ENCODE results near the gene ORMDL3. TPM values are rescaled to one million over a fixed set of nuclear protein-coding genes. Genes with fewer than 3 reads are reported as not detected.
"Not testable (repeated sequence)": the region's sequence is repeated elsewhere in the genome, so short reads cannot be mapped to it uniquely, and the experiment has no call there.

Gene ORMDL3
- total RNA-seq, 1 donor from 2014 or later: 65.8 TPM

DNA sequence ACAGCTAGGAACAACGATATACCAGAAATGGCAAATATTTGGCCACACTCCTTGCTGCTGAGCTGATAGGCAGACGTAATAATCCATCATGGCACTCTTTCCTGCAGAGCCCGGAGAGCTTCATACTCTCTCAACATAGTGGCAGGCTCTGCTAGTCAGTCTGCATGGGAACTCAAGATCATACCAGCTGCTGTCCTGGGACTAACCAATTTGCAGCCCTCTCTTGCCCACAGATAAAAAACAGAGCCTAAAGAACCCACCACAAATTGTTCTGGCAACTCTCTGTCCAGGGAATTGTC, 22.5 kb downstream of the ORMDL3 start:
- Mint-ChIP-seq H3K27ac (peak overlapping the region; percentile 79), H3K27me3 (no peaks in the 10 kb centered on the region), H3K4me3 (no peak overlapping the region), H3K36me3 (ENCODE audit: low read depth) (peaks cover 59% of the 10 kb centered on the region), H3K4me1 (peaks cover 34% of the 10 kb centered on the region), H3K9me3 (no peaks in the 10 kb centered on the region)
- no peak for DNase-seq
- intact Hi-C loops (cut with micrococcal nuclease): no loop called here

DNA sequence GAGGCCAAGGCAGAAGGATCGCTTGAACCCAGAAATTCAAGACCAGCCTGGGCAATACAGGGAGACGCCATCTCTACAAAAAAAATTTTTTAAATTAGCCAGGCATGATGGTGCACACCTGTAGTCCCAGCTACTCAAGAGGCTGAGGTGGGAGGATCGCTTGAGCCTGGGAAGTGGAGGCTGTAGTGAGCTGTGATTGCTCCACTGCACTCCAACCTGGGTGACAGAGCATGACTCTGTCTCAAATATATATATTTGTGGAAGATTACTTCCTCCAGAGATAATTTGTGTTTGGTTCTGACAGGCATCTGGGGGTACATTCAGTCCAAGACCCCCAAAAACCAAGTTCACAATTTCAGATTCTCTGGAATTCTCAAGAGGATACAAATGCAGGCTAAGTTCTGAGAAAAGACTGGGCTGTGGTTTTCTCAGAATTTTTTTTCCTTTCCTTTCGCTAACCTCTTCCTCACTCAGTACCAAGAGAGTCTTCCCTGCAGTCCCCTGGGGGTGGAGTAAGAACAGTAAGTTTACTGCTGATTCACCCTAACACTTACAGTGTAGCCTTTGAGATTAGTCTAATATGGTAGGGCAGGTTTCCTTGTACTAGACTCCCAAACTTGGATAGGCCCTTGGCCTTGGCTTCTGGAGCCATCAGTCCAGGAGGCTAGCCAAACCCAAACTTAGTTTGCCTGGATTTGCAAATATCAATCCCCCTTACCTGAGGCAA, 24.1 kb downstream of the ORMDL3 start:
- no peaks in the 10 kb centered on the region for H3K9me3 Mint-ChIP-seq
- intact Hi-C loops (cut with micrococcal nuclease): loop anchor here (2.0 kb wide), 1 partner anchor 23 kb away; the partner anchor contains the start of genes LRRC3C and ORMDL3
- DNase-seq: peak; percentile 84
- peak overlapping the region; percentile 66 for H3K27ac Mint-ChIP-seq
- H3K4me1 Mint-ChIP-seq: peaks cover 34% of the 10 kb centered on the region
- peak overlapping the region; percentile 73 for H3K4me3 Mint-ChIP-seq
- peaks cover 54% of the 10 kb centered on the region for H3K36me3 Mint-ChIP-seq (ENCODE audit: low read depth)
- H3K27me3 Mint-ChIP-seq: no peaks in the 10 kb centered on the region

GRCh38 chr17:39902027-39902426, 25.4 kb downstream of the ORMDL3 start:
- H3K27ac Mint-ChIP-seq, H3K4me3 Mint-ChIP-seq, DNase-seq, H3K9me3 Mint-ChIP-seq, H3K27me3 Mint-ChIP-seq: not testable (repeated sequence)
- intact Hi-C loops (cut with micrococcal nuclease): loop anchor here (2.0 kb wide), 1 partner anchor 25 kb away; the partner anchor contains the start of genes LRRC3C and ORMDL3
- Mint-ChIP-seq H3K36me3 (ENCODE audit: low read depth) (peaks cover 47% of the 10 kb centered on the region), H3K4me1 (peaks cover 34% of the 10 kb centered on the region)

DNA sequence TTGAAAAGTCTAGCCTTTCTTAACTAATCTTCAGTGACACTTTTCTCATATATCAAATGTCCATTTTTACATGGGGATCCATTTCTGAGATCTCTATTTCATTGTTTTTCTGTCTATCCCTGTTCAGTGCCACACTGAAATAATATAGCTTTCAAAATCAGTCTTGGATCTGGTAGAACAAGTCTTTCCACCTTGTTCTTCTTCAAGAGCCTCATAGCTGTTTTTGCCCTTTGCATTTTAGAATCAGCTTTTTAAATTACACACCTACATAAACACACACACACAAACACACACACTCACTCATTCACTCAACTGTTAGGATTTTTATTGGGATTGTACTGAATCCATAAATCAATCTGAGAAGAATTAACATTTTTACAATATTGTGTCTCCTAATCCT, 28.2 kb downstream of the ORMDL3 start:
- H3K4me1 Mint-ChIP-seq: peaks cover 15% of the 10 kb centered on the region
- H3K4me3 Mint-ChIP-seq: no peak overlapping the region

GRCh38 chr17:39898088-39898487, 29.3 kb downstream of the ORMDL3 start:
- H3K4me3 Mint-ChIP-seq: no peak overlapping the region
- intact Hi-C loops (cut with micrococcal nuclease): no loop called here
- peaks cover 8% of the 10 kb centered on the region for H3K4me1 Mint-ChIP-seq
- H3K27me3 Mint-ChIP-seq: no peaks in the 10 kb centered on the region
- DNase-seq: no peak
- peaks cover 19% of the 10 kb centered on the region for H3K36me3 Mint-ChIP-seq (ENCODE audit: low read depth)
- H3K27ac Mint-ChIP-seq: no peak overlapping the region
- no peaks in the 10 kb centered on the region for H3K9me3 Mint-ChIP-seq

More for the DNA sequence above, 28.2 kb downstream of the ORMDL3 start:
- no peak for DNase-seq
- no peaks in the 10 kb centered on the region for H3K27me3 Mint-ChIP-seq
- no peaks in the 10 kb centered on the region for H3K9me3 Mint-ChIP-seq
- intact Hi-C loops (cut with micrococcal nuclease): no loop called here
- H3K27ac Mint-ChIP-seq: no peak overlapping the region
- H3K36me3 Mint-ChIP-seq (ENCODE audit: low read depth): peaks cover 24% of the 10 kb centered on the region

DNA sequence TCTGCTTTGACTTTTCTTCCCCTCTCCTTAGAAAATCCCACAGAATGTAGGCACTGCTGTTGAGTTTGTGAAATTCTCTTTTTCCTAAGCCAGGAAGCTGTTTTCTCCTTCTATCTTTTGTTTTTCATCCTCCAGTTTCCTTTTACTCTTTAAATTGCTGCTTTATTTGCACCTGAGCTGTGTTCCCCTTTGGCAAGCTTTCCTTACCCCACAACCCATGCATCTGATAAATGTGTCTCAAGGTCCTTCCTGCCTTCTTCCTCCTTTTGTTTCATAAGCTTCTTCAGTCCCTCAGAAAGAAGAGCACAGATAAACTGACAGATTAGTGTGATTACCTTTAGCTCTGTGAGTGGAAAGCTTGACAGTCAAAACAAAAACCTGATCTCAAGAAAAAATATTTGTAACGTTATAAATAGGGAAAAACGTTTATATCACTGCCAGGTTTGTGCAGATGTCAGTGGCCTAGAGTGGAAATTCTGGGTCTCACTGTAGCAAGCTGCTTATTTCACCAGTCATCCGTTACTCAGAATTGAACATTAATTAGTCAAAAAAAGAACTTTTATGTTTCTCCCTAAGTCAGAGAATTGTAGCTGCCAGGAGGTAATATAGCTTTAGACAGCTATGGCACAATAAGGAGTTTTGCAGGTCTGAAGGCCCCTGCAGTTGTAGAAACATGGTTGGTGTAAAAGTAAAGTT, 32.6 kb downstream of the ORMDL3 start:
- Mint-ChIP-seq H3K9me3 (no peaks in the 10 kb centered on the region), H3K27me3 (peaks cover 7% of the 10 kb centered on the region)

GRCh38 chr17:39889200-39889599, 38.2 kb downstream of the ORMDL3 start:
- DNase-seq: no peak
- H3K9me3 Mint-ChIP-seq: no peaks in the 10 kb centered on the region
- H3K27ac Mint-ChIP-seq: no peak overlapping the region
- no peak overlapping the region for H3K4me3 Mint-ChIP-seq
- no peaks in the 10 kb centered on the region for H3K4me1 Mint-ChIP-seq
- peaks cover 24% of the 10 kb centered on the region for H3K27me3 Mint-ChIP-seq
- H3K36me3 Mint-ChIP-seq (ENCODE audit: low read depth): no peaks in the 10 kb centered on the region
- intact Hi-C loops (cut with micrococcal nuclease): no loop called here

More for the DNA sequence above, 32.6 kb downstream of the ORMDL3 start:
- Mint-ChIP-seq H3K4me1 (peaks cover 5% of the 10 kb centered on the region), H3K4me3 (no peak overlapping the region), H3K27ac (peak overlapping the region; percentile 12), H3K36me3 (ENCODE audit: low read depth) (peaks cover 8% of the 10 kb centered on the region)
- intact Hi-C loops (cut with micrococcal nuclease): no loop called here
- DNase-seq: peak; percentile 44

- peaks cover 24% of the 10 kb centered on the region for H3K27me3 Mint-ChIP-seq
Observed at GRCh38 chr17:39887078-39887477, 40.3 kb downstream of the ORMDL3 start.

GRCh38 chr17:39886102-39886501, 41.3 kb downstream of the ORMDL3 start:
- DNase-seq; H3K4me3 Mint-ChIP-seq; intact Hi-C loops (cut with micrococcal nuclease); H3K27ac Mint-ChIP-seq; H3K36me3 Mint-ChIP-seq (ENCODE audit: low read depth); H3K4me1 Mint-ChIP-seq; H3K9me3 Mint-ChIP-seq: not testable (repeated sequence)
- H3K27me3 Mint-ChIP-seq: peaks cover 21% of the 10 kb centered on the region

More at GRCh38 chr17:39887078-39887477, 40.3 kb downstream of the ORMDL3 start:
- intact Hi-C loops (cut with micrococcal nuclease): no loop called here
- DNase-seq: no peak
- H3K27ac Mint-ChIP-seq: no peak overlapping the region
- H3K36me3 Mint-ChIP-seq (ENCODE audit: low read depth): no peaks in the 10 kb centered on the region
- no peaks in the 10 kb centered on the region for H3K4me1 Mint-ChIP-seq
- no peak overlapping the region for H3K4me3 Mint-ChIP-seq
- H3K9me3 Mint-ChIP-seq: no peaks in the 10 kb centered on the region

DNA sequence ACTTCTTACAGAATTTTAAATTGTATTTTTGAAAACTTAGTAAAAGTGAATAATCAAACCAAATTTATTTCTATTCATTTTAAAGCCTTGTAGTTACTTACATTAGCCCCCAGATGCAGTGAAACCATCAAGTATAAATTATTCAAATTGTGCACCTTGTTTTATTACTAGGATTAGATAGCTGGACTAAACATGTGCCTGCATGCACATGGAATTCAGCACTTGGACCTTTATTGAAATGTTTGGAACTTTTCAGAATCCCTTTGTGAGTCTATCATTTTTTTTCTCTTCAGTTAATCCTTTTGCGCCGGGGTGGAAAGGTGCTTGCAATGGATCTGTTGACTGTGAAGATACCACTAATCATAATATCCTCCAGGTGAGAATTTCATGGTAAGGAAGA, 54.6 kb downstream of the ORMDL3 start:
- no peak overlapping the region for H3K27ac Mint-ChIP-seq
- no peaks in the 10 kb centered on the region for H3K9me3 Mint-ChIP-seq
- DNase-seq: no peak
- H3K4me1 Mint-ChIP-seq: peaks cover 2% of the 10 kb centered on the region
- H3K27me3 Mint-ChIP-seq: peaks cover 20% of the 10 kb centered on the region
- intact Hi-C loops (cut with micrococcal nuclease): no loop called here
- H3K36me3 Mint-ChIP-seq (ENCODE audit: low read depth): no peaks in the 10 kb centered on the region
- no peak overlapping the region for H3K4me3 Mint-ChIP-seq

DNA sequence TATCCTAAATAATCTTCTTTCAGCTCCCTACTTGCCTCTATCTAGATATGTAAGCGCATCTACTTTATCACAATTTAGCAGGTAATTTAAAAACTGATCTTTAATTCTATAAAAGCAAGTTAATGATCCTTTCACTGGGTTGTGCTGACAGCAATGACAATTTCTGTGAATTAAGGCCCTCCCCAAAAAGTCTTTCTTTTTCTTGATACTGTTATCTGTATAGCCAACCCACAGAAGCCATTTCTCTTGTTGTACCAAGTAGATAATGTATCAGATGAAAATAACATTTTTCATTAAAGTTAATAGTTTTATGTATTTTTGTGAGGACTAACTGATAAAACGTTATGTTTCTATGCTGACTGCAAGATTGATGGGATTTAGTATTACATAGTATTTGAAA, 55.6 kb downstream of the ORMDL3 start:
- intact Hi-C loops (cut with micrococcal nuclease): no loop called here
- Mint-ChIP-seq H3K27me3 (peaks cover 18% of the 10 kb centered on the region), H3K36me3 (ENCODE audit: low read depth) (no peaks in the 10 kb centered on the region), H3K4me1 (peaks cover 12% of the 10 kb centered on the region), H3K27ac (no peak overlapping the region), H3K4me3 (no peak overlapping the region), H3K9me3 (no peaks in the 10 kb centered on the region)
- DNase-seq: no peak

Other genes with a start within 250 kb of the ORMDL3 start
- 12.5 and 13.5 TPM in 2 replicates for gene PGAP3, start 239.5 kb downstream of the ORMDL3 start, total RNA-seq
- 3.1 and 4.3 TPM in 2 replicates for gene ERBB2, start 227.5 kb downstream of the ORMDL3 start, total RNA-seq
- 29.8 and 33.4 TPM in 2 replicates for gene MIEN1, start 197.1 kb downstream of the ORMDL3 start, total RNA-seq
- 0.30 TPM in 1 of 2 replicates, not detected in the other for gene GRB7, start 189.7 kb downstream of the ORMDL3 start, total RNA-seq
- gene IKZF3, start 63.3 kb downstream of the ORMDL3 start, total RNA-seq: 14.7 and 15.9 TPM in 2 replicates
- not detected in 2 replicates for gene ZPBP2, start 59.4 kb downstream of the ORMDL3 start, total RNA-seq
- gene GSDMB, start 9.0 kb downstream of the ORMDL3 start, total RNA-seq: 22.1 and 22.7 TPM in 2 replicates
- not detected in 2 replicates for gene LRRC3C, start 131 bp upstream of the ORMDL3 start, total RNA-seq
- gene GSDMA, start 35.4 kb upstream of the ORMDL3 start, total RNA-seq: 0.69 and 0.84 TPM in 2 replicates
- gene PSMD3, start 53.2 kb upstream of the ORMDL3 start, total RNA-seq: 199 and 204 TPM in 2 replicates
- gene CSF3, start 87.8 kb upstream of the ORMDL3 start, total RNA-seq: not detected in 2 replicates
- gene MED24, start 126.8 kb upstream of the ORMDL3 start, total RNA-seq: 118 and 122 TPM in 2 replicates
- gene THRA, start 135.4 kb upstream of the ORMDL3 start, total RNA-seq: 4.5 and 5.1 TPM in 2 replicates
- 7.9 and 8.2 TPM in 2 replicates for gene NR1D1, start 173.0 kb upstream of the ORMDL3 start, total RNA-seq
- 92.7 and 98.5 TPM in 2 replicates for gene MSL1, start 194.4 kb upstream of the ORMDL3 start, total RNA-seq
- gene CASC3, start 212.9 kb upstream of the ORMDL3 start, total RNA-seq: 108 and 109 TPM in 2 replicates
- 11.5 and 11.9 TPM in 2 replicates for gene RAPGEFL1, start 249.9 kb upstream of the ORMDL3 start, total RNA-seq